NOMO-1 treated with dmso at 0.1 percent for 144 hours (cell line): Measurements from ENCODE around the gene DIP2C.
"Not testable (repeated sequence)": the region's sequence is repeated elsewhere in the genome, so short reads cannot be mapped to it uniquely, and the experiment has no call there.

Source experiments
- DNase-seq: peaks from one replicate; lab custom pipeline; 2025; ENCODE audit not compliant: unreplicated experiment; lab: John Stamatoyannopoulos, UW

The DIP2C gene

DNA sequence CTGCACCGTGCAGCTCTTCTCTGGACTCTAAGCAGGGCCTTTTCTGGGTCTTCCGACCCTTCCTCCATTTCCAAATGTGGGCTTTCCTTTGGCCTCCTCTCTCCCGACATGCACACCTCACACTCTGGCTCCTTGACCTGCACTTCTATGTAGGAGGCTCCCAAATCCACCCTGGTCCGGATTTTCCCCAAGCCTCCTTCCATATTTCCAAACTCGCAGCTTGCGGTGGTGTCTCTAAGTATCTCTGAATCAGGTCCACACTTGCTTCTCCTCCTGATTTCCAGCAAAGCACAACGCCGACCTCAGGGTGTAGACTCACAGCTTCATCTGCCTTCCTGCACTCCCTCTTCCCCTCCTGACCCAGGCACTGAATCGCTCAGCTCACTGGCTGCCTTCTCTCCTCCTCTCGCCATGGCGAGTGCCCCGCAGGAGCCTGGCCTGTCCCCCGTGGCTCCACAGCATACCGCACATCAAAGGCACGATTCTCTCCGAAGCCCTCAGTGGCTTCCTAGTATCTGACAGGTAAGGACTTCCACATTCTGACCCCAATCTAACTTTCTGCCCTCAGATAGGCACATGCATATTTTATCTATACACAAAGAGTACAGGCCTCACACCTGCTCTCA, 27.8 kb downstream of the DIP2C start:
- no peak for DNase-seq

GRCh38 chr10:660970-661596, 28.4 kb downstream of the DIP2C start:
- no peak for DNase-seq

- DNase-seq: no peak
These were observed 29.0 kb downstream of the DIP2C start for GRCh38 chr10:660413-660969.

- DNase-seq: no peak
These were observed 29.8 kb downstream of the DIP2C start for GRCh38 chr10:659688-660141.

GRCh38 chr10:657816-658350, 31.6 kb downstream of the DIP2C start:
- not testable (repeated sequence) for DNase-seq

- DNase-seq: no peak
These were observed 32.6 kb downstream of the DIP2C start for GRCh38 chr10:656883-657282.

GRCh38 chr10:655184-655583, 34.3 kb downstream of the DIP2C start:
- DNase-seq: no peak

DNA sequence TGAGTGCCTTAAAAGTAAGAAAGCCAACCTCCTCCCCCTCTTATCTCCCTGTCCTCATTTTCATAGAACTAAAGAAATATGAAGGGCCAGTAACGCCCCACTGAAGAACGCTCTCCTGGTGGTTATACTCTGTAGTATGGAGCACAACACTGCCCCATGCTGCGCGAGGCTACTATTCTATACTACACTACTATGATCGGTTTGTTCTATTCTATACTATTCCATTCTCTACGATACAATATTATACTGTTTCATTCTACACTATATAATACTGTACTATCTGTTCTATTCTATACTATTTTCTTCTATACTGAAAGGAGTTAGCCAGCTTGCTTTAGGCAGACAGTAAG, 34.8 kb downstream of the DIP2C start:
- DNase-seq: no peak

DNA sequence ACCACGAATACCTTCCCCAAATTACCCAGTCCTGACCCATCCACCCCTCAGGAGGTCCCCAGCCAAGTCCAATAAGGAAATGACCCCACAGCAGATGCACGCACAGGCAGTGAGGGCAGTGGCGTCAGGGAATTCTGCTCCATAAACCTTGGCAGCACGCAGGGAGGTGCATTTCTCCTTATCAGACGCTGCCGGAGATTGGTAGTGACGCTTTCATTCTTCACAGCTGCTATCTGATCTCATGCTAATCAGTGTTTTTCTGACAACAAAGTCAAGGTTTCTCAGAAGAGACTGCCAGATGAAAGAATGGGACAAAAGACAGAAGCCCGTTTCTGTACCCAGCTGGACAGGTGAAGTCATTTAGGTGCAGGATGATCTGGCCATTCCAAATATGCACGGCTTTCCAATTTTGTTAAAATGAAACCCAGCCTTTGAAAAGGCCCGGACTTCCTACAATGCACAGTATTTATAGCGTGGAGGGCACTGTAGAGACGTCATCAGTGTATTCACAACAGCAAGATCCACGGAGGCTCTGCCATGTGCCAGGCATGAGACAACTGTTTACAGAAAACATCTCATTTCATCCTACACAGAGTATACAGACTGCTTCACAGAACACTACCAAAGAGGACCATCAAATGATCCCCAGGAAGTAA, 35.3 kb downstream of the DIP2C start:
- no peak for DNase-seq

GRCh38 chr10:652832-653459, 36.5 kb downstream of the DIP2C start:
- DNase-seq: not testable (repeated sequence)

DNA sequence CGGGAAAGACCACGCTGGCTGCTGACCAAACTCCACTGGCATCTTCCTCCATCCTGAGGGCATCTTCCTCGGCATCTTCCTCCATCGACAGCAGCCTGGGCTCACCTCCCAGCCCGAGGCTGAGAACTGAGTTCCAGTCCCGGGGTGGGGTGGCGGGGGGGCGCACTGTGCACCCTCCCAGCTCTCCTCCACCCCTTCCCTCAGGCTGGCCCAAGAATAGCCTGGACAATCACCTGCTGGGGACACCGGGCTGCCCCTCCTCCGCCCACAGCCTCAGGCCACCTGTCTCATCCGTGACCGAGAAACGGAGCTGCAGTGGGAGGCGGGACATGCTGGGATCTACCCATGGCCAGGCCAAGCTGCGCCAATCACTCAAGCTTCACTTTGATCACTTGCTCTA, 37.2 kb downstream of the DIP2C start:
- no peak for DNase-seq

GRCh38 chr10:651692-652091, 37.8 kb downstream of the DIP2C start:
- no peak for DNase-seq

DNA sequence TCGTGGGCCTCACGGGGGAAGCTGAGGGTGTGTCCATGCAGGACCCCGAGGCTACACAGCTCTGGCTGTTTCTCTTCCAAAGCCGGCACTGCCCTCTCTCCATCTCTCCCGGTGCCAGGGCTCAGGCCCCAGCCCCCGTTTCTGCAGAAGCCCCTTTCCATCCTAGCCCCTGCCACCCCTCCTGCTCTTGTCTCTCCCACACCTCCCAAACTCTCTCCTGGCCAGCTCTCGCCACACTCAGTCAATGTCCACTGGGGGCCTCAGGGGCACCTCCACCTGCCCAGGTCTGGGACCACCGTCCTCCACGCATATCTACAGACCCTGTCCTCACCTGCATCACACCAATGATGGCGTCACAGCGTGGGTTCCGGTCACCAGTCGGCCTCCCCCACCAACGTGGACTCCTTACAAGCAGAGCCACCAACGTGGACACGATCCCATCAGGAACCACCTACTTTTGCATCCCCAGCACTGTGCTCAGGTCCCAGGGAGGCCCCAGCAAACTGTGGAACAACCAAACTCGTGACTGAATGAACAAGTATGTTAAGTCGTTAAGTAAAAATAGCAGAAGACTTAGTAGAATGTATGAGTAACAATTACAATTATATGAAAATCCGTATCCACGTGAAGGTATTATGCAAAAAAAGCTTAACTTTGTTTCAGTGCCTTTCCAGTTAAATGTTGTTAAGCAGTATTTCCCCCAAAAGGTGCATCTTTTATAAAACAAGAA, 38.4 kb downstream of the DIP2C start:
- DNase-seq: no peak

- DNase-seq: no peak
These were observed 39.0 kb downstream of the DIP2C start for GRCh38 chr10:650441-650851.

- DNase-seq: no peak
These were observed 39.5 kb downstream of the DIP2C start for GRCh38 chr10:649798-650440.

DNA sequence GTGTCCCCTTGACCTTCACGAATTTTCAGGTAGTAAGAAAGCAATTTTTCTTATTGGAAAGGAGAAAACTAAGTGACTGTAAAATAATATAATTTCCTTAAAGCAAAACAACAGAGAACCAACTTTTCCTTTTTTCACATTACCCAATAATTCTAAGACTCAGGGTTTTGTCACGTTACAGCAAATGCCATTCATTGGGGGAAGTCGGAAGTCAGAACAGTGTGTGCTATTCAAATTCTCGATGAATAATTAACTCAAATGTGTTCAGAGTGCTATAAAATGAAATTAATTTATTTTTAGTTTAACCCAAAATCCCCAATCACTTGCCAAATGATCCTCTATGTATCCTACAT, 40.0 kb downstream of the DIP2C start:
- no peak for DNase-seq

DNA sequence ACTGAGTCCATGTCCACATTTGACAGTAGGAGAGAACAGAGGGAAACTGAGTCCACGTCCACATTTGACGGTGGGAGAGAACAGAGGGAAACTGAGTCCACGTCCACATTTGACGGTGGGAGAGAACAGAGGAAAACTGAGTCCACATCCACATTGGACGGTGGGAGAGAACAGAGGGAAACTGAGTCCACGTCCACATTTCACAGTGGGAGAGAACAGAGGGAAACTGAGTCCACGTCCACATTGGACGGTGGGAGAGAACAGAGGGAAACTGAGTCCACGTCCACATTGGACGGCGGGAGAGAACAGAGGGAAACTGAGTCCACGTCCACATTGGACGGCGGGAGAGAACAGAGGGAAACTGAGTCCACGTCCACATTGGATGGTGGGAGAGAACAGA, 42.4 kb downstream of the DIP2C start:
- not testable (repeated sequence) for DNase-seq

GRCh38 chr10:646118-646524, 43.3 kb downstream of the DIP2C start:
- DNase-seq: no peak

DNA sequence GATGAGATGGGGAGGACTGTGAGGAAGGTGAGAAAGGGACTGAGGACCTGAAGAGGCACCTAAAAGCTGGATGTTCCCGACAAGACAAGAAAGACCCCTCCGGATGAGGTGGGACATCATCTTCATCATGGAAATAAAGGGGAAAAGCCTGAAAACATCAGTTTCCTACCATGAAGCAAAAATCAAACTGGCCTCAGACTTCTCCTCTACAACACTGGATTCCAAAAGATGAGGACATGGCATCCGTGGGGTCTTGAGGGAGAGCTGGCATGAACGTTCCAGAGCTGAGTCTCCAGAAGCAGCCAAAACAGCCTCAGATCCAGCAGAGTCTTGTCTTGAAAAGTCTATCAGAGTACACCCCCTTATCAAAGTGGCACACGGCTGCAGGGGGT, 44.5 kb downstream of the DIP2C start:
- no peak for DNase-seq
